GM12872 (cell line): Measurements from ENCODE around the gene HBB.
"Not testable (repeated sequence)": the region's sequence is repeated elsewhere in the genome, so short reads cannot be mapped to it uniquely, and the experiment has no call there.

Source experiments
- TF ChIP-seq, protein P1 (sequence below): IDR thresholded peaks from 3 replicates; pipeline ENCODE4 v1.5.1; 2011; ENCODE audit warnings: low read depth, mild to moderate bottlenecking, low read length, moderate library complexity; ENCODE audit not compliant: insufficient read depth

The HBB gene

GRCh38 chr11:5250543-5251204, 23.8 kb upstream of the HBB start:
- TF ChIP-seq, protein P1, sequence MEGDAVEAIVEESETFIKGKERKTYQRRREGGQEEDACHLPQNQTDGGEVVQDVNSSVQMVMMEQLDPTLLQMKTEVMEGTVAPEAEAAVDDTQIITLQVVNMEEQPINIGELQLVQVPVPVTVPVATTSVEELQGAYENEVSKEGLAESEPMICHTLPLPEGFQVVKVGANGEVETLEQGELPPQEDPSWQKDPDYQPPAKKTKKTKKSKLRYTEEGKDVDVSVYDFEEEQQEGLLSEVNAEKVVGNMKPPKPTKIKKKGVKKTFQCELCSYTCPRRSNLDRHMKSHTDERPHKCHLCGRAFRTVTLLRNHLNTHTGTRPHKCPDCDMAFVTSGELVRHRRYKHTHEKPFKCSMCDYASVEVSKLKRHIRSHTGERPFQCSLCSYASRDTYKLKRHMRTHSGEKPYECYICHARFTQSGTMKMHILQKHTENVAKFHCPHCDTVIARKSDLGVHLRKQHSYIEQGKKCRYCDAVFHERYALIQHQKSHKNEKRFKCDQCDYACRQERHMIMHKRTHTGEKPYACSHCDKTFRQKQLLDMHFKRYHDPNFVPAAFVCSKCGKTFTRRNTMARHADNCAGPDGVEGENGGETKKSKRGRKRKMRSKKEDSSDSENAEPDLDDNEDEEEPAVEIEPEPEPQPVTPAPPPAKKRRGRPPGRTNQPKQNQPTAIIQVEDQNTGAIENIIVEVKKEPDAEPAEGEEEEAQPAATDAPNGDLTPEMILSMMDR, result no peak

DNA sequence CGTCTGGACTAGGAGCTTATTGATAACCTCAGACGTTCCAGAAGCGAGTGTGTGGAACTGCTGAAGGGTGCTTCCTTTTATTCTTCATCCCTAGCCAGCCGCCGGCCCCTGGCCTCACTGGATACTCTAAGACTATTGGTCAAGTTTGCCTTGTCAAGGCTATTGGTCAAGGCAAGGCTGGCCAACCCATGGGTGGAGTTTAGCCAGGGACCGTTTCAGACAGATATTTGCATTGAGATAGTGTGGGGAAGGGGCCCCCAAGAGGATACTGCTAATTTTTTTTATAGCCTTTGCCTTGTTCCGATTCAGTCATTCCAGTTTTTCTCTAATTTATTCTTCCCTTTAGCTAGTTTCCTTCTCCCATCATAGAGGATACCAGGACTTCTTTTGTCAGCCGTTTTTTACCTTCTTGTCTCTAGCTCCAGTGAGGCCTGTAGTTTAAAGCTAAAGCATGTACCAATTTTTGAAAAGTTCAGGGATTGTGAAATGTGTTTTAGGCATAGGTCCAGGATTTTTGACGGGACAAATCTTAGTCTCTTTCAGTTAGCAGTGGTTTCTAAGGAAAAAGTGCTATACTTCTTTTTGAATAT, 23.0 kb upstream of the HBB start, which contains the start of gene HBG1:
TSS of gene HBG1 (minus strand) at position 51 of the 590 bp plus-strand sequence. CDS start 53 bp downstream, outside the sequence.
- TF ChIP-seq, protein P1, result not testable (repeated sequence)

- TF ChIP-seq, protein P1, result no peak
These were observed 20.8 kb upstream of the HBB start for GRCh38 chr11:5247472-5248192.

DNA sequence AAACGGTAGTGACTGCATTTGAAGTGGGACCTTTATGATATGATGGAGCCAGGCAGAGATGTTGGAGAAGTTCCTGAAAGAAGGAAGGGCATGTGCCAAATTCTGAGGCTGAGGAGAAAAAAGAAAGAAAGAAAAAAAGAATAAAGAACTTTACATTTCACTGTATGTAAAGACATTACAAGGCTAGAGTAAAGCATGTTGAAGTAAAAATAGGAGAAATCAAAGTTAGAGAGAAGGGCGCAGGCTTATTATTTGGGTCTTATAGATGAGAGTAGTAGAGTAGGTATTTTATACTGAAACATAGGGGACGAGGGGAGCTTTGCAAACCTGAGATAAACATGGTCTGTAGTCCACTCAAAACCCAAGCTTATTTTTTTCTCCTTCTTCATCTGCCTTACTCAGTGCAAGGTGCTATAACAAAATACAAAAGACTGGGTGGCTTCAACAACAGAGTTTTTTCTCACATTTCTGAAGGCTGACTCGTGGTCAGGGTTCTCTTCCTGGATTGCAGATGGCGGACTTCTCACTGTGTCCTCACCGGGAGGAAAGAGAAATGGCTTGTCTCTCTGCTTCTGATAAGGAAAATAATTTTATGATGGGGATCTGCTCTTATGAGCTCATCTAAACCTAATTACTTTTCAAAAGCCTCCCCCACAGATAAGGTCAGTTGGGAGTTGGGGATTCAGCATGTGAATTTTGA, 20.1 kb upstream of the HBB start:
- TF ChIP-seq, protein P1, result no peak

- TF ChIP-seq, protein P1, result no peak
These were observed 18.3 kb upstream of the HBB start for GRCh38 chr11:5245155-5245554.

- TF ChIP-seq, protein P1, result no peak
These were observed 16.9 kb upstream of the HBB start for GRCh38 chr11:5243816-5244180.
